ENCODE data around the gene CEND1. TPM values are rescaled to one million over a fixed set of nuclear protein-coding genes. Genes with fewer than 3 reads are reported as not detected.

The CEND1 gene
- total RNA-seq, 1 donor from 2014 or later, result 0.13 TPM

GRCh38 chr11:778976-779954 lies 10.6 kb downstream of the CEND1 start:
- no peak for DNase-seq (ENCODE audit: low read depth, low spot score)

DNA sequence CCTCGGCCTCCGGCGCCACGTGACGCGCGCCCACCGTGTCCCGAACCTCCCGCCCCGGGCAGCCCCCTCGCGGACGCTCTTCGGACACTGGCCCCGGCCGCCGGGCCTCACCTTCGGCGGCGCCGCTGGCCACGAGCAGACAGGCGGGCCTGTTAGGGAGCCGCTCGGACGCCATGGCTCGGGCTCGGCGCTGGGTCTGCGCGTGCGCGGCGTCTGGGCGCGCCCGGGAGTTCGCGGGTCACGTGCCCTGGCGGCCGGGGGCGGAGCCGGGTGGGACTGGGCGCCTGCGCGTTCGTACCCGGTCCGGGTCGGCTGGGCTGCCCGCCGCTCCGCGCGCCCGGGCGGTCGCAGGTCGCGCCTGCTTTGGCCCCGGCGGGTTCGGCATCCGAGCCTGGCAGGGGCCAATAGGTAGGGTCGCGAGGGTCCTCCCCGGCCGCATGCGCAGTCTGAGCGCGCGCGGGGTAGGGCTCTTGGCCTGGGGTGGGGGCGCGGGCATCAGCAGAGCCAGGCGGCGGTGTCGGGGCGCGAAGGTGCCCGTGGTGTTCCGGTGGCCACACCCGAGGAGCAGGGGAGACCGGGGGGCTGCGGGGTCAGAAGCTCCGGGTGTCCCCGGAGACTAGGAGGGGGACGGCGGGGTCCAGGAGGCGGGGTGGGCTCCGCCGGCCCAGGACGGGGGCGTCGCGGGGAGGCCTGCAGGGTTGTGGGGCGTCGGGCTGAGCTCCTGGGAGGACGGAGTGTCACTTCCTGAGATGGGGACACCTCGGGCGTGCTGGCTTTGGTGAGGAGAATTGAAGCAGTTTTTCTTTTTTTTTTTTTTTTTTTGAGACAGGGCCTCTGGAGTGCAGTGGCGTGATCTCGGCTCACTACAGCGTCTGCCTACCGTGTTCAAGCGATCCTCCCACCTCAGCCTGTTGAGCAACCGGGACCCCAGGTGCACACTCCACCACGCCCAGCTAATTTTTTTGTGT lies 12.3 kb downstream of the CEND1 start, which contains the start of gene GATD1:
TSS of gene GATD1 (minus strand) at position 200 of the 968 bp plus-strand sequence. CDS start at position 175, 25 bp downstream.
- DNase-seq (ENCODE audit: low read depth, low spot score), result no peak

DNA sequence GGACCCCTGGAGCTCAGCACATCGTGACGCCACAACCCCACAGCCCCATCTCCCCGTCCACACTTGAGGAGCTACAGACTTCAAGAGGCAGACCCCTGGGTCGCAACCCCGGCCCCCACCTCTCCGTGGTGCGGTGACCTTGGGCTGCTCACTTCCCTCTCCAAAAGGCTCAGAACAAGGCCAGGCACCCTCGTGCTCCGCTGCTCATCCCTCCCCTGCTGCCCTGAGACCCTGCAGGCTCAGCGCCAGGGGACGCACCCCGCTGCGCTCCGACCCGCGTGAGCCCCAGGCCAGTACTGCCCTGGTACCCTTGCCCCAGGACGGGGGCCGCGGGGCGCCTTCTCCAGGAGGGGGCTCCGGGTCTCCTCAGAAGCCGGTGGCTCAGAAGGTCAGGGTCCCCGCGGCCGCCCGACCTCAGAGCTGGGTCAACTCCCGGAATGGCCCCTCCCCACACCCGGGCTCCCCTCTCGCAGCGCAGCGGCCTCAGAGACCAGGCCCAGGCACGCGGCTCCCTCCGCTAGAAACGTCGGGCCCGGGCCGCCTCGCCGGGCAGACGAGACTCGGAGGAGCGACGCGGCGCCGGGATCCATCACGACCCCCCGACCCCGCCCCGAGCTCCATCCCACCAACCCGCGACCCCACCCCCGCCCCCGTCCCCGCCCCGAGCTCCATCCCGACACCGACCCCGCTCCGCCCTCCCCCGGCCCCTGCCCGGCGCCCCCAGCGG lies 13.2 kb downstream of the CEND1 start:
- no peak for DNase-seq (ENCODE audit: low read depth, low spot score)

- no peak for DNase-seq (ENCODE audit: low read depth, low spot score)
These were observed 13.7 kb downstream of the CEND1 start for GRCh38 chr11:776263-776560.

- no peak for DNase-seq (ENCODE audit: low read depth, low spot score)
These were observed 14.9 kb downstream of the CEND1 start for GRCh38 chr11:774873-775592.

DNA sequence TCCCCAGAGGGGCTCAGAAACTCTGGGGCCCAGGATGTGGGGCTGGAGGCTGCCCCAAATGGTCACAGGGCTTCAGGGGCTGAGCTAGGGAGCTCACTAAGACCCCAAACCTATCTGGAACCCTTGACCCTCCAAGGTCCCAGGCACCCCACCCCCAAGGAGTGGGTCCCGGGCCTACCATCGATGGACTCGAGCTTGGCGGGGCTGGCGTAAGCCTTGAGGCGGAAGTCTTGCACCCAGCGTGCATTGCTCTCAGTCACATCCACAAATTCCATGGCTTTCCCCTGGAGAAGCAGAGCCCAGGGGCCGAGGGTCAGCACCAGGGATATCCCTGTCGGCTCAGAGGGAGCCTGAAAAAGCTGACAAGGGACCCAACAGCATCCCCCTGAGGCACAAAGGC lies 16.1 kb downstream of the CEND1 start:
- no peak for DNase-seq (ENCODE audit: low read depth, low spot score)

- no peak for DNase-seq (ENCODE audit: low read depth, low spot score)
These were observed 16.5 kb downstream of the CEND1 start for GRCh38 chr11:773425-773824.

DNA sequence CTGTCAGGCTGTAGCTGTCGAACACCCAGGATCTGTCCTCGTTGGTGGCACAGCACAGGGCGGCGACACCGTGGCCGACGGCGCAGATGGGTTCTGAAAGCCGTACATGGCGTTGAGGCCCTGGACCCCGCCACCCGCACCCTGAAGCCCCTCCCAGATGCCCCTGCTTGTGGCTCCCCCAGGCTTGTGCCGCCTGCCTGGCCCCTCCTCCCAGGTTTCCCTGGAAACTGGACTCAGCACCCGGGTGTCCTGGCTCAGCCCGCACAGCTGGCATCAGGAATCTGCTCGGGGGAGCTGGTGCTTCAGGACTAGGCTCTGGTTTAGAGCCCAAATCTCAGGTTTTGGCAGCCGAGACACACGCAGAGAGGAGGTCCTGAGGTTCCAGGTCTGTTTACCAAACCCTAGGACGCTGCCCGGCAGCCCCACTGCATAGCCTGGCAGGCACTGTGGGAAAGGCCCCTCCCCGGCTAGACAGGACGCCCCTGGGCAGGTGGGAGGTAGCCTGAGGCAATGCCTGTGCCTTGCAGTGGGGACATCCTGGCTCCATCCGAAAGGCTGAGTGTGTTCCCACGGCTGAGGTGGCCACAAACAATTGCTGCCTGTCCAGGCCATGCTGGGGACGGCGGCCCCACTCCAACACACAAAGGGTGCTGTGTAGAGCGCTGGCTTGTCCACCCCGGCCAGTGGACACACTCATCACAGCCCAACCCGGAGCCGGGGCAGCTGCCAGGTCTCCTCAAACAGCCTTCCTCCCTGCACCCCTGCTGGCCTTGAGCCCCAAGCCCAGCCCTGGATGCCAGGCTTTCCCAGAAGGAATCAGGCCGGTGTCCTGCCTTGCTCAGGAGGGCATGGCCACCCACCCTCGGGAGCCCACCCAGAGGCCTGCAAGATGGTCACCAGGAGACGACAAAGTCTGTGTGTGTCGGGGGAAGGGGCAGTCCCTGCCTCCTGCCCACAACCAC lies 17.2 kb downstream of the CEND1 start:
- DNase-seq (ENCODE audit: low read depth, low spot score), result no peak

DNA sequence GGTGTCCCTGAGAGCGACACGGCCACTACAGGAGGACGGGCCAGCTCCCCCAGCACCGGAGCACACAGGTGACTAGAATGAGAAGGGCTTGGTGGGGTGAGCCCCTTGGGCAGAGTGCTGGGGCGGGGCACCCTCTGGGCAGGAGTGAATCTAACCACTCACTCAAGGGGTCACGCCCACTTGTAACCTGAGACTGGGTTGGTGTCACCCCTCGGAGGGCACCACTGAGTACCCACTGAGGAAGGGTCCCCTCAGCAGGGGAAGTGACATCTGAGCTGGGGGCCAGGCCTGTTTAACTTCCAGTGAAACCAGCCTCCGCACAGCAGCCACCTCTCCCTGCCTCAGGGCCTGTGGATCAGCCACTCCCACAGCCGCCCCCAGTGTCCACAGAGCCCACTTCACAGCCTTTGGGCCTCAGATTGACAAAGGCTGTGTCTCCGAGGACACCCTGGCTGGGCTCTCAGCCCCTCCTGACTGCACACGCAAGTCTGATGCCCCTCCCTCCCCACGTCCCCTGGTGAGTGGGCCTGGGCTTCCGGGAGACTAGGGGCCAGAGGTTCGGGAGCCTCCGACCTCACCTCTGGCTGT lies 18.2 kb downstream of the CEND1 start:
- DNase-seq (ENCODE audit: low read depth, low spot score), result no peak

DNA sequence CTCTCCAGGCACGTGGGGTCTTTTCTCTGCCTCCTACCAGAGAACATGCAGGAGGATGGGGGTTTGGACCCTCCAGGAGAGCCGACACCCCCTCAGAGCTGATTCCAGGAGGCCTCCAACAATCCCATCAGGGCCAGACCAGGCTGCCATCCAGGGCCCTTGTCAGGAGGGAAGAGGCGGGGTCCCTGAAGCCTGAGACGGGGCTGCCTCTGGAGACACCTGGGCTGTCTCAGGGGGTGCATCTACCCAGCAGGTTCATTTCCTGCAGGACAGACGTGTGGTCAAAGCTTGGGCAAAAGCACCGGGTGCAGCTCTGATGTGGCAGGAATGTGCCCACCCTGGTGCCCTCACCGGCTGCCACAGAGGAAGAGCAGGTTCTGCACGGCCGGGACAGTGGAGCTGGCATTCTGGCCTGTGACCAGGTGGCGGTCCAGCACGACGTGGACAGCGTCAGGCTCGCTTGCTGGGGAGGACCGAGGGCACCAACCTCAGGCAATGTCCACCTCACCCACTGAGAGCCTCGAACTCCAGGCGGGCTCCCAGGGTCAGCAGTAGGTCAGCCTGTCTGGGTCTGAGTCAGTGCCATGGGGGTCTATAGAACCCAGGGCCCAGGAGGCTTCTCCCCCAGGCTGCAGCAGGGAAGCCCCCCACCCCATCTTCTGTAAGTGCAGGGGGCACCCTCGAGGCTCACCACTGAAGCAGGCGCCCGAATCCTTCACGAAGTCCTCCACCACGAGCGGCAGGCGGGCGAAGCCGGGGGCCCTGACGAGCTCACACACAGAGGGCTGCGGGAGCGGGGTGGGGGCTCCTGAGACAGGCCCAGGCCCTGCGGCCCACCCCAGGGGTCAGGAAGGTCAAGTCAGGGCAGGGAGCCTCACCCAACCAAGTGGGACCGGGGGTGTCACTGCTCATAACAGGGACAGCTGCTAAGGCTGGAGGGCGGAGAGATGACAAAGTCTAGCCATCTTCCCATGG lies 19.0 kb downstream of the CEND1 start:
- no peak for DNase-seq (ENCODE audit: low read depth, low spot score)

GRCh38 chr11:769887-770641 lies 19.8 kb downstream of the CEND1 start:
- no peak for DNase-seq (ENCODE audit: low read depth, low spot score)

- no peak for DNase-seq (ENCODE audit: low read depth, low spot score)
These were observed 22.7 kb downstream of the CEND1 start for GRCh38 chr11:767238-767637.

- DNase-seq (ENCODE audit: low read depth, low spot score), result no peak
These were observed 23.0 kb downstream of the CEND1 start for GRCh38 chr11:766936-767210.

DNA sequence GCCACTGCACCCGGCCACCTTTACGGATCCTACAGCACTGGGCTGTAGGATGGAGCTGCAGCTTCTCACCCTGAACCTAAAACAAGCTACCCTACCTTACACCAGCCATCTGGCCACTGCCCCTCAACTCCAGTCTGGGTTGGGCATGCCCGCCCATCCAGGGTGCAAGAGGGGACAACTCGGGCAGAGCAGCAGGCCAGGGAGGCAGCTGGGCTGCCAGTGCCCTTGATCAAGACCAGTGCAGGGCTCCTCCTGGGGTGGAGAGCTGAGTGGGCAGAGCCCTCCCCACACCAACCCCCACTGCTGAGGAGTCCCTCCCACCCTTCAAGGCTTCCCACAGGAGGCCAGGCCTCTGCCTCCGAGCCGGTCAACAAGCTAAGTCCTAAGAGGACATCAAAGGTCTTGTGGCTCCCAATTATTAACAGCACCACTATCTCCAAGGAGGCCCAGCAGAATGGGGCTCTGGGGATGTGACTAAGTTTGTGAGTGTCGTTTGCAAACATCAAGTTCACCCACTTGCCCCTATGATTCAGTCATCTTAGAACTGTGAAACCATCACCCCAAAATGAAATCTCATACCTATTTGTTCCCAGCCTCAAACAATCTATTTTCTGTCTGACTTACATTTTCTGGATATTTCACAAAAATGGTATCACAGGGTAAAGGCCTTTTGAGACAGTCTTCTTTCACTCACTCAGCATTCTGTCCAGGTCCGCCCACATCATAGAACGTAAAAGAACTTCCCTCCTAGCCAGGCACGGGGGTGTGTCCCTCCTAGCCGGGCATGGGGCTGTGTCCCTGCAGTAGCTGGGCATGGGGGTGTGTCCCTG lies 23.6 kb downstream of the CEND1 start:
- no peak for DNase-seq (ENCODE audit: low read depth, low spot score)

- no peak for DNase-seq (ENCODE audit: low read depth, low spot score)
These were observed 24.1 kb downstream of the CEND1 start for GRCh38 chr11:765802-766091.

GRCh38 chr11:765025-765801 lies 24.7 kb downstream of the CEND1 start:
- no peak for DNase-seq (ENCODE audit: low read depth, low spot score)

Data from pulmonary artery endothelial cell (primary cell).